OCI-LY1 (cell line): Measurements from ENCODE around the gene SH3D19.

ENCODE experiments used
- H2AFZ ChIP-seq: fragments of 200-600 bp; sonication (generic), shearing (Covaris generic); 2 replicates; pipeline ENCODE4 v1.6.0; 2014; ENCODE audit warnings: antibody characterized with exemption, mild to moderate bottlenecking, low read length
- H3F3A ChIP-seq: fragments of 200-600 bp; sonication (generic), shearing (Covaris generic); 2 replicates; pipeline ENCODE4 v1.6.0; 2014; ENCODE audit warnings: mild to moderate bottlenecking, antibody characterized with exemption, low read length, moderate library complexity; ENCODE audit not compliant: insufficient read depth
- H3K27ac ChIP-seq: fragments of 200-600 bp; sonication (generic); 2 replicates; pipeline ENCODE4 v1.5.1; 2014; ENCODE audit warnings: low read length, mixed run types, mild to moderate bottlenecking, low read depth; ENCODE audit not compliant: poor library complexity, severe bottlenecking
- H3K27me3 ChIP-seq: fragments of 200-600 bp; sonication (generic); 2 replicates; pipeline ENCODE4 v1.6.0; 2014; ENCODE audit warnings: antibody characterized with exemption, mild to moderate bottlenecking, low read length, moderate library complexity; ENCODE audit not compliant: insufficient read depth
- H3K36me3 ChIP-seq: fragments of 200-600 bp; sonication (generic); 2 replicates; pipeline ENCODE4 v1.6.1; 2014; ENCODE audit warnings: mild to moderate bottlenecking, antibody characterized with exemption, low read length, moderate library complexity, mixed read lengths; ENCODE audit not compliant: insufficient read depth
- H3K4me1 ChIP-seq: fragments of 200-600 bp; sonication (generic); 2 replicates; pipeline ENCODE4 v1.5.1; 2014; ENCODE audit warnings: mild to moderate bottlenecking, low read length, moderate library complexity; ENCODE audit not compliant: insufficient read depth, severe bottlenecking
- H3K4me2 ChIP-seq: fragments of 200-600 bp; sonication (generic), shearing (Covaris generic); 2 replicates; pipeline ENCODE4 v1.6.1; 2014; ENCODE audit warnings: low read length
- H3K4me3 ChIP-seq: fragments of 200-600 bp; sonication (generic); 2 replicates; pipeline ENCODE4 v1.5.1; 2014; ENCODE audit warnings: low read length, low read depth, mild to moderate bottlenecking, mixed read lengths; ENCODE audit not compliant: poor library complexity, severe bottlenecking
- H3K79me2 ChIP-seq: fragments of 200-600 bp; shearing (Covaris generic); 2 replicates; pipeline ENCODE4 v1.6.1; 2016; ENCODE audit warnings: mixed run types, low read length, mixed read lengths; ENCODE audit not compliant: insufficient read depth
- H3K9ac ChIP-seq: fragments of 200-600 bp; sonication (generic), shearing (Covaris generic); 2 replicates; pipeline ENCODE4 v1.6.1; 2014; ENCODE audit warnings: mild to moderate bottlenecking, low read length, mixed read lengths
- H3K9me2 ChIP-seq: fragments of 200-600 bp; sonication (generic), shearing (Covaris generic); 2 replicates; pipeline ENCODE4 v1.6.1; 2014; ENCODE audit warnings: low read depth, mild to moderate bottlenecking, low read length, mixed read lengths
- H3K9me3 ChIP-seq: fragments of 200-600 bp; shearing (Covaris generic); 2 replicates; pipeline ENCODE4 v1.6.1; 2014; ENCODE audit warnings: low read length, mixed read lengths
- H4K20me1 ChIP-seq: fragments of 200-600 bp; sonication (generic), shearing (Covaris generic); 2 replicates; pipeline ENCODE4 v1.6.0; 2016; ENCODE audit warnings: mild to moderate bottlenecking, low read length; ENCODE audit not compliant: insufficient read depth
- EZH2 ChIP-seq: fragments of 200-600 bp; sonication (generic), shearing (Covaris generic); IDR thresholded peaks from 2 replicates; pipeline ENCODE4 v1.8.0; 2017; ENCODE audit warnings: borderline replicate concordance, mixed run types, mild to moderate bottlenecking, antibody characterized with exemption, low read length, moderate library complexity, mixed read lengths
- TF ChIP-seq, protein P1 (sequence below): fragments of 200-600 bp; sonication (generic), shearing (Covaris generic); IDR thresholded peaks from 2 replicates; pipeline ENCODE4 v1.5.1; 2017; ENCODE audit warnings: mild to moderate bottlenecking, antibody characterized with exemption, low read length, moderate library complexity, mixed read lengths

Gene SH3D19

DNA sequence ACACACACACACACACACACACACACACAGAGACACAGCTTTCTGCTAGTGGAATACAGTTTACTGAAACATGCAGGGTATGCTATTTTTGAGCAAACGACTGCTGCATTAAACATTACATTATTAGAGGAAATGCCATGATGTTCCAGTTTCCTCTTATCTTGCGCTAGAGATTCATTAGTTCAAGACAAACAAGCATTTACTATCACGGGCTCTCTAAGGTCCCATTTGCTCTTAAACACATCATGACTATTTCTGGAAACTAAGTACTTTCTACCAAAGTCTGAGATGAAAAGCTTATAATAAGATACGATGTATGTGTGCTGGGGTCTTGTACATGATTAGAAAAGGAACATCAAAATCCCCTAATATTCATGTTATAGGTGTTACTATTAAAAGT, 177.1 kb downstream of the SH3D19 start:
- no peaks in the 10 kb centered on the region for H3K4me1 ChIP-seq
- H3K79me2 ChIP-seq: no peaks in the 10 kb centered on the region
- no peak overlapping the region for H3K27ac ChIP-seq
- no peaks in the 10 kb centered on the region for H3K9me3 ChIP-seq
- H3K36me3 ChIP-seq: no peaks in the 10 kb centered on the region
- no peak overlapping the region for H2AFZ ChIP-seq
- H3K9me2 ChIP-seq: no peaks in the 10 kb centered on the region
- no peak overlapping the region for H3K9ac ChIP-seq
- TF ChIP-seq, protein P1, sequence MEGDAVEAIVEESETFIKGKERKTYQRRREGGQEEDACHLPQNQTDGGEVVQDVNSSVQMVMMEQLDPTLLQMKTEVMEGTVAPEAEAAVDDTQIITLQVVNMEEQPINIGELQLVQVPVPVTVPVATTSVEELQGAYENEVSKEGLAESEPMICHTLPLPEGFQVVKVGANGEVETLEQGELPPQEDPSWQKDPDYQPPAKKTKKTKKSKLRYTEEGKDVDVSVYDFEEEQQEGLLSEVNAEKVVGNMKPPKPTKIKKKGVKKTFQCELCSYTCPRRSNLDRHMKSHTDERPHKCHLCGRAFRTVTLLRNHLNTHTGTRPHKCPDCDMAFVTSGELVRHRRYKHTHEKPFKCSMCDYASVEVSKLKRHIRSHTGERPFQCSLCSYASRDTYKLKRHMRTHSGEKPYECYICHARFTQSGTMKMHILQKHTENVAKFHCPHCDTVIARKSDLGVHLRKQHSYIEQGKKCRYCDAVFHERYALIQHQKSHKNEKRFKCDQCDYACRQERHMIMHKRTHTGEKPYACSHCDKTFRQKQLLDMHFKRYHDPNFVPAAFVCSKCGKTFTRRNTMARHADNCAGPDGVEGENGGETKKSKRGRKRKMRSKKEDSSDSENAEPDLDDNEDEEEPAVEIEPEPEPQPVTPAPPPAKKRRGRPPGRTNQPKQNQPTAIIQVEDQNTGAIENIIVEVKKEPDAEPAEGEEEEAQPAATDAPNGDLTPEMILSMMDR: no peak
- no peak for TF ChIP-seq EZH2
- H4K20me1 ChIP-seq: no peaks in the 10 kb centered on the region
- no peaks in the 10 kb centered on the region for H3K27me3 ChIP-seq
- H3K4me2 ChIP-seq: no peak overlapping the region
- no peaks in the 10 kb centered on the region for H3F3A ChIP-seq
- no peak overlapping the region for H3K4me3 ChIP-seq

GRCh38 chr4:151147000-151147399, 178.4 kb downstream of the SH3D19 start:
- no peaks in the 10 kb centered on the region for H3K36me3 ChIP-seq
- no peak overlapping the region for H3K4me2 ChIP-seq
- no peak for TF ChIP-seq EZH2
- TF ChIP-seq, protein P1: no peak
- no peaks in the 10 kb centered on the region for H3K27me3 ChIP-seq
- no peaks in the 10 kb centered on the region for H3K9me2 ChIP-seq
- no peaks in the 10 kb centered on the region for H3F3A ChIP-seq
- no peak overlapping the region for H2AFZ ChIP-seq
- no peak overlapping the region for H3K4me3 ChIP-seq
- H3K9ac ChIP-seq: no peak overlapping the region
- no peaks in the 10 kb centered on the region for H3K4me1 ChIP-seq
- H3K79me2 ChIP-seq: no peaks in the 10 kb centered on the region
- H3K27ac ChIP-seq: no peak overlapping the region
- no peaks in the 10 kb centered on the region for H3K9me3 ChIP-seq
- no peaks in the 10 kb centered on the region for H4K20me1 ChIP-seq

DNA sequence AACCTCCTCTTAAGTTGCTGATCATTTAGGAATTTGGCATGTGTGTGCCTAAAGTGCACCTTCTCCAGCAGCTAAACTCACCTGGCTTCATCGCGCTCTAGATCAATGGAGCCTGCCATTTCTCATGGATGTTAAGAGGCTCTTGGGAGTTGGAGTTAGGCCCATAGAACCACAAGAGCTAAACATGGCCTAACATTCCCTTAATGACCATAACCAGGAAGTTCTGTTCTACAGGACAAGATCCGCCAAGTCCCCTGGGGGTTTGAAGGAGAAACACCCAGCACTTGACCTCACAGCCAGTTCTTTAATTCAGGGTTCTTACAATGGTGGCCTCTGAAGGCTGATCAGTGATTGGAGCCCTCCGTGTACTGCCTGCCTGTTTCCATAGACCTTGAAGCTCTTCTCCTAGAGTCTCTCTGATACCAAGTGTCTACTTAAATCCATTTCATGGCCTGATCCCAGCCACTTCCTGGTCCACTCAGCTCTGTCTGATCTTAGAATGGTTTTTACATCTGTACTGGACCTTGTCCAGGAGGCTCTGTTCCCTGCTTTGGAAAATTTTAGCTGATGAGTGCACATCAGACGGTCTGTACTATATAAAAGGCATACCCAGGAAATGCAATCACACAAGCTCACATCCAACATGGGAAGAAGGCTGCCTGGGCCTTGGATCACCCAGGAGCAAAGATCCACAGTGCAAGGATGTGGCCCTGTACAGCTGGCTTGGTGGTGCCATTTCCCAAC, 180.9 kb downstream of the SH3D19 start:
- H3K4me2 ChIP-seq: no peak overlapping the region
- TF ChIP-seq, protein P1: no peak
- TF ChIP-seq EZH2: no peak

More for the DNA sequence above, 180.9 kb downstream of the SH3D19 start:
- Histone ChIP-seq H3K9ac (no peak overlapping the region), H3F3A (no peaks in the 10 kb centered on the region), H3K27ac (no peak overlapping the region), H3K27me3 (no peaks in the 10 kb centered on the region), H4K20me1 (no peaks in the 10 kb centered on the region), H3K4me1 (no peaks in the 10 kb centered on the region), H2AFZ (no peak overlapping the region), H3K9me2 (no peaks in the 10 kb centered on the region), H3K36me3 (no peaks in the 10 kb centered on the region), H3K9me3 (no peaks in the 10 kb centered on the region), H3K79me2 (no peaks in the 10 kb centered on the region), H3K4me3 (no peak overlapping the region)
